GM23338 (cell line): Measurements from ENCODE around the gene UST. TPM values are rescaled to one million over a fixed set of nuclear protein-coding genes. Genes with fewer than 3 reads are reported as not detected.

Source experiments
- ATAC-seq: fragments of 200-7000 bp; cut with Tn5 transposase; 3 replicates; pipeline ENCODE4 v1.9.1; 2020
- DNase-seq: peaks from one replicate; pipeline ENCODE4 v3.0.0-alpha.2; 2015; ENCODE audit warnings: low spot score
- H2AFZ ChIP-seq: fragments of 200-600 bp; sonication (generic); 2 replicates; pipeline ENCODE4 v1.8.0; 2016; ENCODE audit warnings: antibody characterized with exemption, mild to moderate bottlenecking, moderate library complexity
- H3F3A ChIP-seq: fragments of 200-600 bp; sonication (generic); replicated peaks from 2 replicates; pipeline ENCODE4 v1.8.0; 2017; ENCODE audit warnings: antibody characterized with exemption, mixed run types, low read depth
- H3K27ac ChIP-seq: fragments of 200-600 bp; sonication (generic); 2 replicates; pipeline ENCODE4 v1.6.1; 2016; ENCODE audit warnings: low read depth
- H3K27me3 ChIP-seq: fragments of 200-600 bp; sonication (generic); 2 replicates; pipeline ENCODE4 v1.8.0; 2016; ENCODE audit warnings: mild to moderate bottlenecking, mixed run types, moderate library complexity; ENCODE audit not compliant: insufficient read depth
- H3K36me3 ChIP-seq: fragments of 200-600 bp; sonication (generic); 2 replicates; pipeline ENCODE4 v1.8.0; 2016; ENCODE audit warnings: mild to moderate bottlenecking; ENCODE audit not compliant: insufficient read depth
- H3K4me1 ChIP-seq: fragments of 200-600 bp; sonication (generic); 2 replicates; pipeline ENCODE4 v1.8.0; 2016; ENCODE audit warnings: mild to moderate bottlenecking, moderate library complexity; ENCODE audit not compliant: insufficient read depth
- H3K4me2 ChIP-seq: fragments of 200-600 bp; sonication (generic); 2 replicates; pipeline ENCODE4 v1.7.1; 2017; ENCODE audit warnings: mixed run types
- H3K4me3 ChIP-seq: fragments of 200-600 bp; sonication (generic); 2 replicates; pipeline ENCODE4 v1.6.1; 2016; ENCODE audit warnings: mixed run types
- H3K79me2 ChIP-seq: fragments of 200-600 bp; sonication (generic); replicated peaks from 2 replicates; pipeline ENCODE4 v1.8.0; 2017; ENCODE audit warnings: mild to moderate bottlenecking; ENCODE audit not compliant: insufficient read depth
- H3K9me2 ChIP-seq: fragments of 200-600 bp; sonication (generic); 2 replicates; pipeline ENCODE4 v1.8.0; 2017; ENCODE audit not compliant: insufficient read depth
- H4K20me1 ChIP-seq: fragments of 200-600 bp; sonication (generic); replicated peaks from 2 replicates; pipeline ENCODE4 v1.8.0; 2017; ENCODE audit warnings: mild to moderate bottlenecking; ENCODE audit not compliant: insufficient read depth
- H3K27ac Mint-ChIP-seq: 2 replicates; pipeline ENCODE4 v1.8.0; 2020; ENCODE audit warnings: inconsistent platforms, mild to moderate bottlenecking, moderate library complexity, mixed read lengths
- H3K27me3 Mint-ChIP-seq: 3 replicates; pipeline ENCODE4 v1.8.0; 2022; ENCODE audit warnings: low read depth, mild to moderate bottlenecking, moderate library complexity, mixed read lengths, inconsistent platforms; ENCODE audit not compliant: insufficient read depth, poor library complexity
- H3K36me3 Mint-ChIP-seq: 3 replicates; pipeline ENCODE4 v1.8.0; 2021; ENCODE audit warnings: low read depth, mild to moderate bottlenecking, inconsistent platforms, moderate library complexity, mixed read lengths
- H3K4me1 Mint-ChIP-seq: 3 replicates; pipeline ENCODE4 v1.8.0; 2020; ENCODE audit warnings: mild to moderate bottlenecking, inconsistent platforms, mixed read lengths
- H3K4me3 Mint-ChIP-seq: 3 replicates; pipeline ENCODE4 v1.8.0; 2021; ENCODE audit warnings: moderate library complexity, mild to moderate bottlenecking, inconsistent platforms, mixed read lengths
- H3K9me3 Mint-ChIP-seq: 3 replicates; pipeline ENCODE4 v1.8.0; 2020; ENCODE audit warnings: moderate library complexity, mild to moderate bottlenecking, inconsistent platforms, mixed read lengths
- CREB1 ChIP-seq: fragments of 250-450 bp; sonication (Bioruptor Pico); IDR thresholded peaks from 2 replicates; pipeline ENCODE4 v1.5.0; 2020; ENCODE audit warnings: low read depth, mild to moderate bottlenecking, moderate library complexity
- JUNB ChIP-seq: IDR thresholded peaks from one replicate; pipeline ENCODE4 v1.6.1; 2016; ENCODE audit warnings: antibody characterized with exemption; ENCODE audit not compliant: unreplicated experiment
- NANOG ChIP-seq: IDR thresholded peaks from 2 replicates; pipeline ENCODE4 v1.6.1; 2016; ENCODE audit warnings: antibody characterized with exemption, borderline replicate concordance
- POLR2AphosphoS5 ChIP-seq: IDR thresholded peaks from 2 replicates; pipeline ENCODE4 v1.6.1; 2016; ENCODE audit warnings: antibody characterized with exemption, low read depth
- REST ChIP-seq: IDR thresholded peaks from one replicate; pipeline ENCODE4 v1.6.1; 2018; ENCODE audit warnings: antibody characterized with exemption; ENCODE audit not compliant: unreplicated experiment
- STAT1 ChIP-seq: IDR thresholded peaks from one replicate; pipeline ENCODE4 v1.6.1; 2016; ENCODE audit warnings: antibody characterized with exemption; ENCODE audit not compliant: unreplicated experiment
- ZNF114 ChIP-seq: fragments of 250-450 bp; sonication (Bioruptor Pico); IDR thresholded peaks from 2 replicates; pipeline ENCODE4 v1.5.0; 2020; ENCODE audit warnings: mild to moderate bottlenecking, moderate library complexity
- ZNF331 ChIP-seq: fragments of 250-450 bp; sonication (Bioruptor Pico); IDR thresholded peaks from 2 replicates; pipeline ENCODE4 v1.5.0; 2020; ENCODE audit warnings: low read depth, mild to moderate bottlenecking, moderate library complexity
- ZNF462 ChIP-seq: fragments of 250-450 bp; sonication (Bioruptor Pico); IDR thresholded peaks from 2 replicates; pipeline ENCODE4 v1.5.0; 2020; ENCODE audit warnings: mild to moderate bottlenecking, moderate library complexity
- polyA plus RNA-seq: library from polyadenylated mRNA; unstranded; fragments of >200 nt; fragmentation: Nextera tagmentation; extraction: Ambion mirVana; gene quantifications from 2 replicates; pipeline ENCODE4 v1.2.1, GENCODE V29; 2016
- total RNA-seq: library from RNA; depleted of rRNA; stranded (reverse); fragments of >200 nt; shearing (Covaris generic); gene quantifications from 2 replicates; pipeline ENCODE4 v1.2.3, GENCODE V29; 2014

Gene UST
- total and polyA plus RNA-seq, 2 experiments from 2014 or later = 12.6 to 33.0 TPM

DNA sequence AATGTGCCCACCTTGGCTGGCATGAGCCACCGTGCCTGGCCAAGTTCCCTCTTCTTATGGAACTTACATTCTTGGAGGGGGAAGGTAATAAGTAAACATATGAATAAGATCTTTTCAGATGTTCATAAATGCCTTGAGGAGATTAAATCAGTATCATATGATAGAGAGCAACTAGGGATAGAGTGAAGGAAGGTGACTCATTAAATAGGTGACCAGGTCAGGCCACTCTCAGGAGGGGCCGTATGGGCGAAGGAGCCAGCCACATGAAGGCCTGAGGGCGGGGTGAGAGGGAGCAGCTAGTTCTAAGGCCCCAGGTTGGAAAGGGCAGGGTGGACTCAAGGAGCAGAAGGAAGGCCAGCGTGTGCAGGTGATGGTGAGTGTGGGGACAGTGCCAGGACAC, 91.1 kb downstream of the UST start:
- Histone ChIP-seq H4K20me1 (peaks cover 2% of the 10 kb centered on the region; the same call in 1 of the 2 replicates), H3K4me1 (peaks cover 46% of the 10 kb centered on the region), H3K79me2 (peaks cover 98% of the 10 kb centered on the region), H3K4me2 (no peak overlapping the region), H3K9me2 (peaks cover 8% of the 10 kb centered on the region; the same call in 1 of the 2 replicates), H3K4me3 (no peak overlapping the region), H3F3A (no peaks in the 10 kb centered on the region), H3K27ac (no peak overlapping the region), H3K36me3 (no peaks in the 10 kb centered on the region), H3K27me3 (no peaks in the 10 kb centered on the region), H2AFZ (no peak overlapping the region)
- no peak for DNase-seq
- no peak for ATAC-seq
- peaks cover 1% of the 10 kb centered on the region for H3K27me3 Mint-ChIP-seq
- H3K27ac Mint-ChIP-seq = no peak overlapping the region
- no peak for TF ChIP-seq ZNF331 (CRISPR knock-in tag)
- no peak for TF ChIP-seq ZNF114 (CRISPR knock-in tag)
- no peak for TF ChIP-seq REST
- H3K4me3 Mint-ChIP-seq = no peak overlapping the region; the same call in 2 of the 3 replicates
- no peaks in the 10 kb centered on the region; the same call in 2 of the 3 replicates for H3K36me3 Mint-ChIP-seq
- no peaks in the 10 kb centered on the region for H3K9me3 Mint-ChIP-seq
- peaks cover 69% of the 10 kb centered on the region for H3K4me1 Mint-ChIP-seq

DNA sequence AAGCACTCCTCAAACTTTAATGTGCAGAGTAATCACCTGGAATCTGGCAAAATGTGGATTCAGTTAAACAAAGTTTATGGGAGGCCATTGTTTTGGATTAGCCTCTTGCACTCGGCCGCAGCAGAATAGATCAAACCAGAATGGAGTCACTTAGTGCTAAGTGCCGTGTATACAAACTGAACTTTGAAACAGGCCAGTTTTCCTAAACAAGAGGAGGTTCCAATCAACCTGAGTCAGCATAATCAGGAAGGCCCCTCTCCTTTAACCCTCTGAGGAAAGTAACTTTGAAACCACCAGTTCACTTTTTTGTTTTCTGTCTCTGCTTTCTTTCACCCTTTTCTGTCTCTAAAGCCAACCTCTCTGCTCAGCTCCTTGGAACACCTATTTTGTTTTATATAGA, 92.2 kb downstream of the UST start:
- Mint-ChIP-seq H3K4me3 (no peak overlapping the region), H3K27me3 (peaks cover 3% of the 10 kb centered on the region), H3K27ac (0 out of 2 replicates have a peak overlapping the region, but pooled peaks have one; percentile 35), H3K9me3 (no peaks in the 10 kb centered on the region), H3K4me1 (peaks cover 62% of the 10 kb centered on the region), H3K36me3 (no peaks in the 10 kb centered on the region; the same call in 2 of the 3 replicates)
- no peaks in the 10 kb centered on the region for H3K36me3 ChIP-seq
- H3F3A ChIP-seq = no peaks in the 10 kb centered on the region
- no peak overlapping the region for H2AFZ ChIP-seq
- peaks cover 45% of the 10 kb centered on the region for H3K4me1 ChIP-seq
- no peaks in the 10 kb centered on the region for H3K27me3 ChIP-seq
- peaks cover 2% of the 10 kb centered on the region; the same call in 1 of the 2 replicates for H4K20me1 ChIP-seq
- H3K79me2 ChIP-seq = peaks cover 98% of the 10 kb centered on the region
- ATAC-seq = no peak
- no peak overlapping the region for H3K4me2 ChIP-seq
- H3K27ac ChIP-seq = no peak overlapping the region
- H3K9me2 ChIP-seq = peaks cover 8% of the 10 kb centered on the region; the same call in 1 of the 2 replicates
- DNase-seq = no peak
- H3K4me3 ChIP-seq = no peak overlapping the region
- TF ChIP-seq STAT1 (no peak), JUNB (no peak), REST (no peak), NANOG (no peak), ZNF462 (CRISPR knock-in tag) (no peak), CREB1 (no peak), POLR2AphosphoS5 (no peak)
